ENCODE results near the gene TMEM176A. TPM values are rescaled to one million over a fixed set of nuclear protein-coding genes. Genes with fewer than 3 reads are reported as not detected.
A peak's percentile ranks its signal among the peaks of the same experiment; 100 is the strongest.
"Not testable (repeated sequence)": the region's sequence is repeated elsewhere in the genome, so short reads cannot be mapped to it uniquely, and the experiment has no call there.

Gene TMEM176A
- total RNA-seq, 4 donors from 2014 or later: 7.7 to 48.2 (median 17.0) TPM

DNA sequence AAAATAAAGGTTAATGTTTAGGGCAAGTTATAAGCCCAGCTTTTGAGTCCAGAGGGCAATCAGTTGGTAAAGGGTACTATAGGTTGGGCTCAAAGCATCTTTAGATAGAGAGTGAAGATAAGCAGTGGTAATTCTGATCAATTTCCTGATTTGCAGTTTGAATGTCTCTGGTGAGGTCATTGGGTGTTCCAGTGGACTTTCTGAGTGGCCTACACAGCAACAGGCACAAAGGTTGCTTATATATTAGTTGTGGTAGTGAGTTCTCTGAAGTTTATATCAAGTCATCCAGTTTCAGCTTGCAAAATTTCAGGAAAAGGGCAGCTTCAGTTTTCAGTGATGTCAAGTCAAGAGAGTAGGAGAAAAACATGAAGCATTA, 34.2 kb upstream of the TMEM176A start:
- no peak for DNase-seq
- Histone ChIP-seq H3K4me1 (no peaks in the 10 kb centered on the region), H3K4me3 (no peak overlapping the region), H3K27me3 (no peaks in the 10 kb centered on the region), H3K9me3 (no peaks in the 10 kb centered on the region), H3K36me3 (no peaks in the 10 kb centered on the region), H3K27ac (no peak overlapping the region)
- intact Hi-C loops (cut with DNase I; ENCODE audit: low total_unique reads): no loop called here
- no peak for TF ChIP-seq POLR2A (IDR thresholded peaks at IDR 0.05)
- TF ChIP-seq, protein P1, sequence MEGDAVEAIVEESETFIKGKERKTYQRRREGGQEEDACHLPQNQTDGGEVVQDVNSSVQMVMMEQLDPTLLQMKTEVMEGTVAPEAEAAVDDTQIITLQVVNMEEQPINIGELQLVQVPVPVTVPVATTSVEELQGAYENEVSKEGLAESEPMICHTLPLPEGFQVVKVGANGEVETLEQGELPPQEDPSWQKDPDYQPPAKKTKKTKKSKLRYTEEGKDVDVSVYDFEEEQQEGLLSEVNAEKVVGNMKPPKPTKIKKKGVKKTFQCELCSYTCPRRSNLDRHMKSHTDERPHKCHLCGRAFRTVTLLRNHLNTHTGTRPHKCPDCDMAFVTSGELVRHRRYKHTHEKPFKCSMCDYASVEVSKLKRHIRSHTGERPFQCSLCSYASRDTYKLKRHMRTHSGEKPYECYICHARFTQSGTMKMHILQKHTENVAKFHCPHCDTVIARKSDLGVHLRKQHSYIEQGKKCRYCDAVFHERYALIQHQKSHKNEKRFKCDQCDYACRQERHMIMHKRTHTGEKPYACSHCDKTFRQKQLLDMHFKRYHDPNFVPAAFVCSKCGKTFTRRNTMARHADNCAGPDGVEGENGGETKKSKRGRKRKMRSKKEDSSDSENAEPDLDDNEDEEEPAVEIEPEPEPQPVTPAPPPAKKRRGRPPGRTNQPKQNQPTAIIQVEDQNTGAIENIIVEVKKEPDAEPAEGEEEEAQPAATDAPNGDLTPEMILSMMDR (IDR thresholded peaks at IDR 0.05): no peak

DNA sequence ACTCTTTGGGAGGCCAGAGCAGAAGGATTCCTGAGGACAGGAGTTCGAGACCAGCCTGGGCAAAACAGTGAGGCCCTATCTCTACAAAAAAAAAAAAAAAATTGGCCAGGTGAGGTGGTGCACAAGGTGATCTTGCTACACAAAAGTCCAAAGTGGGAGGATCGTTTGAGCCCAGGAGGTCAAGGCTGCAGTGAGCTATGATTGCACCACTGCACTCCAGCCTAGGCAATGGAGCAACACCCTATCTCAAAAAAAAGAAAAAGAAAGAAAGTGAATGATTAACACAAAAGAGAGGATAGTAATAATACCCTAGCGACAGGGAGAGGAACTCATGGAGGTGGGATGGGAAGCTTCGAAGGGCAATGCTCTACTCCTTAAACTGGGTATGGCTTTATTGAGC, 30.8 kb upstream of the TMEM176A start:
- DNase-seq: no peak
- no peaks in the 10 kb centered on the region for H3K27me3 ChIP-seq
- no peak overlapping the region for H3K4me3 ChIP-seq
- H3K4me1 ChIP-seq: no peaks in the 10 kb centered on the region
- H3K36me3 ChIP-seq: no peaks in the 10 kb centered on the region
- TF ChIP-seq, protein P1 (IDR thresholded peaks at IDR 0.05): no peak
- TF ChIP-seq POLR2A (IDR thresholded peaks at IDR 0.05): no peak
- no peaks in the 10 kb centered on the region for H3K9me3 ChIP-seq
- H3K27ac ChIP-seq: no peak overlapping the region
- intact Hi-C loops (cut with DNase I; ENCODE audit: low total_unique reads): no loop called here

DNA sequence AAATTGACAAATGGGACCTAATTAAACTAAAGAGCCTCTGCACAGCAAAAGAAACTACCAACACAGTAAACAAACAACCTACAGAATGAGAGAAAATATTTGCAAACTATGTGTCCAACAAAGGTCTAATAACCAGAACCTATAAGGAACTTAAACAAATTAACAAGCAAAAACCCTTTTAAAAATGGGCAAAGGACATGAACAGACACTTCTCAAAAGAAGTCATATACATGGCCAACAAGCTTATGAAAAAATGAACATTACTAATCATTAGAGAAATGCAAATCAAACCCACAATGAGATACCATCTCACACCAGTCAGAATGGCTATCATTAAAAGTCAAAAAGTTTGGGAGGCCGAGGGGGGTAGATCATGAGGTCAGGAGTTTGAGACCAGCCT, 26.4 kb upstream of the TMEM176A start:
- intact Hi-C loops (cut with DNase I; ENCODE audit: low total_unique reads); H3K4me1 ChIP-seq: not testable (repeated sequence)

DNA sequence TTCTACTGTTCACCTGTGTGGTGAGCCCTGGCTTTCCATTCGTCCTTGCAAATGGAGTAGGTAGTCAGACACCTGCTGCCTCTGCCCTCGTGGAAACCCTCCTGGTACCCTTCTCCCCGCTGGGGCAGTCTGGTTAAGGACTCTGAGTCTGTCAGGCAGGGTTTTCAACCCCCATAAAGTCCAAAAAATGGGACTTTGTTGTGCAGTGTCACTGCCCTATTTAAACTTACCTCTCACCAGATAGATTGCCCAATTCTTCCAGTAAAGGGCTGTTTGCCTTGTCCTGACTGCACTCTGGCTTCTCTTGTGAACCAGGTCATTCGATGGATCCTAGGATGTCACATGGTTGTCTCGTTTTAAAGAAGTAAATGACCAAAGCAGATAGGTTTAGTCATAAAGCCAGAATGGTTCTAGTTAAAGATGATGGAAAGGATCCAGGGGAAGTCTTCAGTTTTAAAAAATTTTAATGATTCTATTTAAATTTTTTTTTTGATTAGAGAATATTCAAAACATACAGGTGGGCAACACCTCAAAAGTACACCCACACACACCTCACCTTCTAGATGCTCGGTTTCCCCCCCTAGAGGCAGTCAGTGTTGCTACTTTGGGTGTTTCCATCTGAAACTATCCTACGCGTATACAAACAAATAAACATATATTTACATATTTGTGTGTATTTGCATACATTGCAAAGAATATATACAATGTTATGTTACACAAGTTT, 22.4 kb upstream of the TMEM176A start:
- no peaks in the 10 kb centered on the region for H3K36me3 ChIP-seq
- DNase-seq: no peak
- no peak overlapping the region for H3K4me3 ChIP-seq
- H3K4me1 ChIP-seq: peaks cover 0 to 4% of the 10 kb centered on the region in 2 donors
- intact Hi-C loops (cut with DNase I; ENCODE audit: low total_unique reads): no loop called here
- TF ChIP-seq POLR2A (IDR thresholded peaks at IDR 0.05): no peak
- TF ChIP-seq, protein P1 (IDR thresholded peaks at IDR 0.05): no peak
- no peaks in the 10 kb centered on the region for H3K27me3 ChIP-seq
- H3K27ac ChIP-seq: no peak overlapping the region
- no peaks in the 10 kb centered on the region for H3K9me3 ChIP-seq

More for the DNA sequence above, 26.4 kb upstream of the TMEM176A start:
- H3K27me3 ChIP-seq, H3K4me3 ChIP-seq, H3K9me3 ChIP-seq, H3K27ac ChIP-seq, DNase-seq, H3K36me3 ChIP-seq: not testable (repeated sequence)

DNA sequence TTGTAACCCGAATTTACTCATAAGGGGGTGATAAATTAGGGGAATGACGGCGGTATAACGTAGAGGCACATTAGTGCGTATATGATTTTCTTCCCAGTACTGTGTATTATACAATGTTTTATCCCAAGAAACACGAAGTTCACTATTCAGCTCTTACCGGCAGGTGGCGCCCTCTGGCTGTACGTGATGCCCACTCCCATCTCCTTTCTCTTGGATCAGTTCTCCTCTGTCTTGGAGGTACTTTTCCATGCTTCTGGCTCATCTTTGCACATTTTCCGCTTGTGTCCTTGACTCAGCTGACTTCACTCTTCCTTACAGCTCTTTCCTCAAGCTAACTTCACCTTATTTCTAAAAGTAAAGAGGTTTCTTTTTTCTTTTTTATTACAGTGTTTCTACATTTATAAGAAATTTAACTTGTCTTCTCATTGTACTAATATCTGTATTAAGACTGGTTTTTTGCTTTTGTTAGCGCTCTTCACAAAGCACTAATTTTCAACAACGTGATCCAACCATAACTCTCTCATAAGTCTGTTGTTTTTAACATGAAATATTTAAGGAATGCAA, 21.7 kb upstream of the TMEM176A start:
- intact Hi-C loops (cut with DNase I; ENCODE audit: low total_unique reads): no loop called here
- no peaks in the 10 kb centered on the region for H3K27me3 ChIP-seq
- DNase-seq: peak; percentile 71 to 82
- TF ChIP-seq, protein P1 (IDR thresholded peaks at IDR 0.05): peak; percentile 62 to 82 (median 74)
- no peak for TF ChIP-seq POLR2A (IDR thresholded peaks at IDR 0.05)
- no peaks in the 10 kb centered on the region for H3K36me3 ChIP-seq
- H3K4me1 ChIP-seq: peaks cover 0 to 4% of the 10 kb centered on the region in 2 donors
- H3K4me3 ChIP-seq: no peak overlapping the region
- no peaks in the 10 kb centered on the region for H3K9me3 ChIP-seq
- H3K27ac ChIP-seq: no peak overlapping the region
